Mesenchymal stem cell (in vitro differentiated cells and primary cell): Measurements from ENCODE around the gene STK24.
A peak's percentile ranks its signal among the peaks of the same experiment; 100 is the strongest.

Experiments used
- DNase-seq: peaks from one replicate; pipeline ENCODE4 v3.0.0-alpha.2; 2013
- H2AFZ ChIP-seq: one replicate; pipeline ENCODE4 v1.6.1; 2013; ENCODE audit warnings: low read depth, mild to moderate bottlenecking, control low read depth, inconsistent platforms, low read length, moderate library complexity
- H2AK5ac ChIP-seq: 2 replicates; pipeline ENCODE4 v1.6.1; 2013; ENCODE audit warnings: low read length, moderate library complexity, mild to moderate bottlenecking, inconsistent platforms; ENCODE audit not compliant: severe bottlenecking
- H2BK120ac ChIP-seq: one replicate; pipeline ENCODE4 v1.6.1; 2013; ENCODE audit warnings: low read depth, mild to moderate bottlenecking, inconsistent platforms, low read length, moderate library complexity
- H2BK12ac ChIP-seq, 2 experiments: one replicate each; pipeline ENCODE4 v1.6.1; 2013; ENCODE audit warnings: inconsistent platforms in 2 of 2, low read length in 2 of 2, mild to moderate bottlenecking in 2 of 2, moderate library complexity in 2 of 2, control low read depth in 1 of 2
- H2BK15ac ChIP-seq: one replicate; pipeline ENCODE4 v1.6.1; 2013; ENCODE audit warnings: mild to moderate bottlenecking, low read depth, inconsistent platforms; ENCODE audit not compliant: poor library complexity, severe bottlenecking
- H2BK5ac ChIP-seq: 2 replicates; pipeline ENCODE4 v1.6.1; 2013; ENCODE audit warnings: low read depth, mild to moderate bottlenecking, low read length, control low read depth, inconsistent platforms; ENCODE audit not compliant: poor library complexity, severe bottlenecking
- H3K14ac ChIP-seq, 2 experiments: one replicate each; pipeline ENCODE4 v1.6.1; 2013; ENCODE audit warnings: inconsistent platforms in 2 of 2, low read length in 2 of 2, control low read depth in 1 of 2, mild to moderate bottlenecking in 1 of 2, moderate library complexity in 1 of 2
- H3K18ac ChIP-seq, 2 experiments: one replicate each; pipeline ENCODE4 v1.6.1; 2013; ENCODE audit warnings: inconsistent platforms in 2 of 2, low read length in 2 of 2, control low read depth in 1 of 2, low read depth in 1 of 2, mild to moderate bottlenecking in 1 of 2
- H3K23ac ChIP-seq, 2 experiments: one replicate each; pipeline ENCODE4 v1.6.1; 2013; ENCODE audit warnings: inconsistent platforms in 2 of 2, low read length in 2 of 2, mild to moderate bottlenecking in 2 of 2, moderate library complexity in 2 of 2, control low read depth in 1 of 2
- H3K27ac ChIP-seq: 2 replicates; pipeline ENCODE4 v1.5.1; 2013; ENCODE audit warnings: mild to moderate bottlenecking, moderate library complexity, low read length, control low read depth, inconsistent platforms; ENCODE audit not compliant: poor library complexity, severe bottlenecking
- H3K27me3 ChIP-seq, 2 experiments: 2 replicates each; pipeline versions ENCODE4 v1.6.1 to v1.7.0; 2013; ENCODE audit warnings: low read length in 2 of 2, mild to moderate bottlenecking in 2 of 2, moderate library complexity in 2 of 2, control low read depth in 1 of 2, inconsistent platforms in 1 of 2; ENCODE audit not compliant: control insufficient read depth in 1 of 2, insufficient read depth in 1 of 2
- H3K36me3 ChIP-seq, 2 experiments: 2 replicates each; pipeline versions ENCODE4 v1.6.1 to v1.7.0; 2013; ENCODE audit warnings: low read length in 2 of 2, control low read depth in 1 of 2, inconsistent platforms in 1 of 2, low read depth in 1 of 2, mild to moderate bottlenecking in 1 of 2; ENCODE audit not compliant: insufficient read depth in 2 of 2, control insufficient read depth in 1 of 2
- H3K4ac ChIP-seq, 2 experiments: one replicate each; pipeline ENCODE4 v1.6.1; 2013; ENCODE audit warnings: inconsistent platforms in 2 of 2, low read length in 2 of 2, mild to moderate bottlenecking in 2 of 2, moderate library complexity in 2 of 2, control low read depth in 1 of 2, low read depth in 1 of 2
- H3K4me1 ChIP-seq: 2 replicates; pipeline ENCODE4 v1.6.1; 2013; ENCODE audit warnings: low read depth, low read length, control low read depth; ENCODE audit not compliant: control insufficient read depth, insufficient read depth
- H3K4me2 ChIP-seq: 2 replicates; pipeline ENCODE4 v1.6.1; 2013; ENCODE audit warnings: low read length, mild to moderate bottlenecking, inconsistent platforms; ENCODE audit not compliant: poor library complexity, severe bottlenecking
- H3K4me3 ChIP-seq, 2 experiments: 2 replicates each; pipeline versions ENCODE4 v1.5.1 to v1.7.0; 2013; ENCODE audit warnings: low read length in 2 of 2, mild to moderate bottlenecking in 2 of 2, control low read depth in 1 of 2, low read depth in 1 of 2; ENCODE audit not compliant: insufficient read depth in 1 of 2
- H3K79me1 ChIP-seq: replicated peaks from 2 replicates; pipeline ENCODE4 v1.6.1; 2013; ENCODE audit warnings: mild to moderate bottlenecking, control low read depth, low read length, inconsistent platforms; ENCODE audit not compliant: poor library complexity, severe bottlenecking
- H3K9ac ChIP-seq: 2 replicates; pipeline ENCODE4 v1.7.0; 2013; ENCODE audit warnings: mild to moderate bottlenecking, low read length, moderate library complexity
- H3K9me3 ChIP-seq: 2 replicates; pipeline ENCODE4 v1.7.0; 2013; ENCODE audit warnings: mild to moderate bottlenecking, low read length; ENCODE audit not compliant: control insufficient read depth
- H4K8ac ChIP-seq: one replicate; pipeline ENCODE4 v1.6.1; 2013; ENCODE audit warnings: inconsistent platforms, mild to moderate bottlenecking, low read length, moderate library complexity
- H4K91ac ChIP-seq: one replicate; pipeline ENCODE4 v1.6.1; 2013; ENCODE audit warnings: mild to moderate bottlenecking, low read length, inconsistent platforms
- WGBS: methylation state at CpG from one replicate; pipeline ENCODE4 v1.1.7; 2013; ENCODE audit warnings: mixed read lengths; 5-methylcytosine and 5-hydroxymethylcytosine counted together

The STK24 gene

GRCh38 chr13:98452851-98453843 lies 123.8 kb downstream of the STK24 start:
- H3K14ac ChIP-seq: no peak overlapping the region
- no peaks in the 10 kb centered on the region for H3K9me3 ChIP-seq
- no peak overlapping the region for H2BK120ac ChIP-seq
- H3K4me1 ChIP-seq: peaks cover 25% of the 10 kb centered on the region
- peak overlapping the region; percentile 68 for H3K9ac ChIP-seq
- peaks cover 21% of the 10 kb centered on the region for H3K79me1 ChIP-seq
- no peak overlapping the region for H2BK15ac ChIP-seq
- 95% methylated on average over 15 of the region's 15 CpGs for WGBS
- H3K4me2 ChIP-seq: no peak overlapping the region
- H3K27me3 ChIP-seq: no peaks in the 10 kb centered on the region
- no peak overlapping the region for H3K4me3 ChIP-seq
- H3K4ac ChIP-seq: no peak overlapping the region
- no peak overlapping the region for H3K18ac ChIP-seq
- no peak overlapping the region for H2AFZ ChIP-seq
- H2BK5ac ChIP-seq: no peak overlapping the region
- no peak overlapping the region for H2AK5ac ChIP-seq
- H3K23ac ChIP-seq: no peak overlapping the region
- no peak overlapping the region for H3K27ac ChIP-seq
- H2BK12ac ChIP-seq: no peak overlapping the region
- H4K8ac ChIP-seq: no peak overlapping the region
- no peak for DNase-seq
- H4K91ac ChIP-seq: no peak overlapping the region
- peaks cover 45 to 69% of the 10 kb centered on the region in 2 experiments for H3K36me3 ChIP-seq

GRCh38 chr13:98451676-98452470 lies 125.0 kb downstream of the STK24 start:
- Histone ChIP-seq H3K4me3 (no peak overlapping the region), H3K27me3 (no peaks in the 10 kb centered on the region), H3K23ac (no peak overlapping the region), H2BK120ac (no peak overlapping the region), H3K36me3 (peaks cover 53 to 71% of the 10 kb centered on the region in 2 experiments), H4K91ac (no peak overlapping the region), H3K4me2 (no peak overlapping the region), H3K9me3 (no peaks in the 10 kb centered on the region), H3K4me1 (peaks cover 26% of the 10 kb centered on the region), H2BK15ac (no peak overlapping the region), H2AFZ (no peak overlapping the region), H3K9ac (peak overlapping the region; percentile 68), H3K14ac (no peak overlapping the region), H2AK5ac (no peak overlapping the region), H3K18ac (peak overlapping the region in 1 of 2 experiments; percentile 11), H3K79me1 (peaks cover 22% of the 10 kb centered on the region), H3K4ac (no peak overlapping the region), H3K27ac (no peak overlapping the region), H2BK12ac (no peak overlapping the region), H4K8ac (peak overlapping the region; percentile 56), H2BK5ac (no peak overlapping the region)
- 93% methylated on average over 18 of the region's 23 CpGs for WGBS
- DNase-seq: no peak

DNA sequence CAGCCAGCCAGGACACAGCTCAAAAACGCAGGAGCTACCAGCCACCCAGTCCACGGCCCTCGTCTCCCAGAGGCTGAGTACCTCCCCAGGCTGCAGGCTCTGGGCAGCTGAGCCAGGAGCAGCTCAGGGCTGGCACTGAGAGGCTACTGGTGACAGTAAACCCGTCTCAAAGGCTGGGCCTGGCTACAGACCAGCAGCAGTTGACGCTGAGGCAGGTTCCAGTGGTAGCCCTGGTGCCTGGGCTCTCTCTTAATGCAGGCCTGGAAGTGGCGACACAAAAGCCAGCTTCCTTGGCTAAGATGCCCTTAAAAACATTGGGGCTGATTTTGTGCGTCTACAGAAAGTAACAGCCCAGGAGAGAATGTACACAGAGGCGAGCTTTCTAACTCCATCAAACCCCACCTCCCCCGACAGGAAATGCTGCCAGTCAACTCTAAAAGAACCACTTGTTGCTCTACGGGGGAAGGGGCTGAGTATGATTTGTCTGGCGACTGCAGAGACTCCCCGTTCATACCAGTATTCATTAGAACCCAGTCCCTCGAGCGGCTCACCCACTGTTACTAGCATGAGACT lies 126.3 kb downstream of the STK24 start:
- peaks cover 28% of the 10 kb centered on the region for H3K4me1 ChIP-seq
- H3K4me2 ChIP-seq: no peak overlapping the region
- no peak overlapping the region for H2BK15ac ChIP-seq

More for the DNA sequence above, 126.3 kb downstream of the STK24 start:
- H2BK5ac ChIP-seq: no peak overlapping the region
- H3K27ac ChIP-seq: no peak overlapping the region
- H3K9me3 ChIP-seq: no peaks in the 10 kb centered on the region
- H3K18ac ChIP-seq: peak overlapping the region; percentile 19 to 89
- H3K23ac ChIP-seq: no peak overlapping the region
- H3K36me3 ChIP-seq: peaks cover 59 to 68% of the 10 kb centered on the region in 2 experiments
- peak overlapping the region in 1 of 2 experiments; percentile 8 for H2BK12ac ChIP-seq
- peak overlapping the region in 1 of 2 experiments; percentile 30 for H3K14ac ChIP-seq
- H3K4me3 ChIP-seq: no peak overlapping the region
- H3K27me3 ChIP-seq: no peaks in the 10 kb centered on the region
- H3K4ac ChIP-seq: peak overlapping the region in 1 of 2 experiments; percentile 5
- WGBS: 51% methylated on average over 13 of the region's 14 CpGs
- H3K9ac ChIP-seq: peak overlapping the region; percentile 68
- no peak overlapping the region for H2AFZ ChIP-seq
- no peak overlapping the region for H2BK120ac ChIP-seq
- H4K91ac ChIP-seq: no peak overlapping the region
- H3K79me1 ChIP-seq: peaks cover 18% of the 10 kb centered on the region
- peak; percentile 34 for DNase-seq
- H2AK5ac ChIP-seq: no peak overlapping the region
- peak overlapping the region; percentile 20 for H4K8ac ChIP-seq
